HepG2 (cell line): ENCODE results near the gene HOXC4. TPM values are rescaled to one million over a fixed set of nuclear protein-coding genes. Genes with fewer than 3 reads are reported as not detected.

Experiments
- ATAC-seq: fragments of 200-7000 bp; cut with Tn5 transposase; 3 replicates; pipeline ENCODE4 v1.9.1; 2020; ENCODE audit warnings: mild to moderate bottlenecking, moderate library complexity
- BruUV-seq: library from RNA; stranded (reverse); fragments of 400-500 nt; replicated peaks from 2 replicates; lab custom pipeline; 2021; lab: Mats Ljungman, UMichigan
- CTCF ChIA-PET: fragments of 300-600 bp; formaldehyde crosslinking; extraction: SDS; loops from one replicate; lab custom pipeline; 2021; ENCODE audit warnings: low total read pairs, inconsistent platforms, low intra/inter-chr PET ratio; lab: Yijun Ruan, JAX
- POLR2A ChIA-PET: fragments of 350-600 bp; sonication (Branson Sonifier 250); formaldehyde crosslinking; loops from one replicate; lab custom pipeline; 2020; ENCODE audit warnings: antibody characterized with exemption, inconsistent platforms; lab: Yijun Ruan, JAX
- DNase-seq: peaks from one replicate; pipeline ENCODE4 v3.0.0-alpha.2; 2015; ENCODE audit warnings: low spot score
- FAIRE-seq: peaks from 3 replicates; lab custom pipeline; 2011; peaks lifted over from hg19 to GRCh38; lab: Jason Lieb, UNC
- H2AFZ ChIP-seq: one replicate; pipeline ENCODE4 v1.6.1; 2011; ENCODE audit warnings: low read length, inconsistent platforms
- H3K27ac ChIP-seq: fragments of 300-600 bp; 3 replicates; pipeline ENCODE4 v1.8.0; 2011; ENCODE audit warnings: mixed run types, mild to moderate bottlenecking, mixed read lengths, low read length, inconsistent platforms; ENCODE audit not compliant: insufficient read depth; ENCODE audit errors: extremely low read length
- H3K27me3 ChIP-seq, 2 experiments: fragments of 200-600 bp in 1 of 2; 2 replicates in 1 of 2; 3 replicates in 1 of 2; pipeline versions ENCODE4 v1.6.0 to v1.8.0; 2011; ENCODE audit warnings: low read length in 2 of 2, mild to moderate bottlenecking in 2 of 2, moderate library complexity in 2 of 2, inconsistent platforms in 1 of 2; ENCODE audit not compliant: insufficient read depth in 2 of 2, control insufficient read depth in 1 of 2
- H3K36me3 ChIP-seq, 2 experiments: fragments of 200-600 bp in 1 of 2; replicated peaks in 1 of 2; 2 replicates in 1 of 2; 3 replicates in 1 of 2; pipeline versions ENCODE4 v1.5.1 to v1.8.0; 2011; ENCODE audit warnings: low read length in 2 of 2, inconsistent platforms in 1 of 2; ENCODE audit not compliant: insufficient read depth in 2 of 2, control insufficient read depth in 1 of 2
- H3K4me1 ChIP-seq: 2 replicates; pipeline ENCODE4 v1.5.1; 2012; ENCODE audit warnings: low read length, inconsistent platforms; ENCODE audit not compliant: insufficient read depth
- H3K4me2 ChIP-seq: 2 replicates; pipeline ENCODE4 v1.6.0; 2011; ENCODE audit warnings: low read depth, low read length, inconsistent platforms
- H3K4me3 ChIP-seq, 3 experiments: fragments of 200-600 bp in 1 of 3; sonication (generic), shearing (Covaris generic) in 1 of 3; replicated peaks in 1 of 3; 2 replicates each; pipeline ENCODE4 v1.5.1; 2011 to 2016; ENCODE audit warnings: low read length in 3 of 3, inconsistent platforms in 2 of 3, low read depth in 2 of 3, mild to moderate bottlenecking in 2 of 3, control low read depth in 1 of 3, mixed read lengths in 1 of 3; ENCODE audit not compliant: insufficient read depth in 1 of 3
- H3K79me2 ChIP-seq: one replicate; pipeline ENCODE4 v1.6.1; 2011; ENCODE audit warnings: low read length, inconsistent platforms; ENCODE audit not compliant: insufficient read depth
- H3K9ac ChIP-seq: 2 replicates; pipeline ENCODE4 v1.6.0; 2011; ENCODE audit warnings: mild to moderate bottlenecking, low read depth, low read length, inconsistent platforms; ENCODE audit not compliant: insufficient read depth
- H3K9me3 ChIP-seq: 2 replicates; pipeline ENCODE4 v1.5.1; 2012; ENCODE audit warnings: mild to moderate bottlenecking, low read length
- H4K20me1 ChIP-seq: 2 replicates; pipeline ENCODE4 v1.6.0; 2011; ENCODE audit warnings: inconsistent platforms, mild to moderate bottlenecking, low read length, moderate library complexity; ENCODE audit not compliant: insufficient read depth
- AKAP8 ChIP-seq: sonication (generic); formaldehyde crosslinking; IDR thresholded peaks from 2 replicates; pipeline ENCODE4 v1.5.1; 2020; ENCODE audit warnings: mild to moderate bottlenecking, missing genetic modification reagents
- ARID2 ChIP-seq: sonication (generic); formaldehyde crosslinking; IDR thresholded peaks from 2 replicates; pipeline ENCODE4 v1.8.1; 2022; ENCODE audit warnings: mild to moderate bottlenecking, missing genetic modification reagents, borderline replicate concordance
- DDIT3 ChIP-seq: sonication (generic); formaldehyde crosslinking; IDR thresholded peaks from 2 replicates; pipeline ENCODE4 v1.4.0; 2020; ENCODE audit warnings: mild to moderate bottlenecking, missing genetic modification reagents
- ELF4 ChIP-seq: sonication (generic); formaldehyde crosslinking; IDR thresholded peaks from 2 replicates; pipeline ENCODE4 v1.5.0; 2020; ENCODE audit warnings: missing genetic modification reagents, mild to moderate bottlenecking, moderate library complexity, borderline replicate concordance
- EP300 ChIP-seq, 3 experiments: sonication (generic) in 1 of 3; formaldehyde crosslinking in 1 of 3; IDR thresholded peaks; 2 replicates each; pipeline versions ENCODE4 v1.5.1 to v1.6.1; 2011 to 2020; ENCODE audit warnings: low read depth in 2 of 3, low read length in 2 of 3, borderline replicate concordance in 1 of 3, improper control_type of control experiment in 1 of 3, mild to moderate bottlenecking in 1 of 3, missing genetic modification reagents in 1 of 3, moderate library complexity in 1 of 3
- ETV6 ChIP-seq: sonication (generic); formaldehyde crosslinking; conservative IDR thresholded peaks from 2 replicates; pipeline ENCODE4 v1.4.0; 2020; ENCODE audit warnings: missing genetic modification reagents
- HMG20A ChIP-seq: IDR thresholded peaks from 2 replicates; pipeline ENCODE4 v1.6.1; 2016; ENCODE audit warnings: borderline replicate concordance
- MAF1 ChIP-seq: sonication (generic); formaldehyde crosslinking; IDR thresholded peaks from 2 replicates; pipeline ENCODE4 v1.5.0; 2020; ENCODE audit warnings: missing genetic modification reagents, borderline replicate concordance
- RNF2 ChIP-seq: fragments of 450-650 bp; conservative IDR thresholded peaks from 2 replicates; pipeline ENCODE4 v1.6.1; 2016; ENCODE audit warnings: low read depth
- ZNF225 ChIP-seq: sonication (generic); formaldehyde crosslinking; IDR thresholded peaks from 2 replicates; pipeline ENCODE4 v1.4.0; 2020; ENCODE audit warnings: mild to moderate bottlenecking, missing genetic modification reagents
- ZNF431 ChIP-seq: sonication (generic); formaldehyde crosslinking; IDR thresholded peaks from 2 replicates; pipeline ENCODE4 v1.9.0; 2022; ENCODE audit warnings: missing genetic modification reagents, low read depth, mild to moderate bottlenecking, borderline replicate concordance
- ZNF558 ChIP-seq: sonication (generic); formaldehyde crosslinking; IDR thresholded peaks from 2 replicates; pipeline ENCODE4 v1.9.0; 2022; ENCODE audit warnings: mild to moderate bottlenecking, missing genetic modification reagents, borderline replicate concordance
- ZNF562 ChIP-seq: sonication (generic); formaldehyde crosslinking; IDR thresholded peaks from 2 replicates; pipeline ENCODE4 v1.8.0; 2022; ENCODE audit warnings: missing genetic modification reagents, borderline replicate concordance
- ZNF850 ChIP-seq: sonication (generic); formaldehyde crosslinking; conservative IDR thresholded peaks from 2 replicates; pipeline ENCODE4 v1.9.0; 2021; ENCODE audit warnings: mild to moderate bottlenecking, missing genetic modification reagents
- ZSCAN21 ChIP-seq: sonication (generic); formaldehyde crosslinking; IDR thresholded peaks from 2 replicates; pipeline ENCODE4 v1.8.0; 2022; ENCODE audit warnings: mild to moderate bottlenecking, missing genetic modification reagents, moderate library complexity, borderline replicate concordance
- WGBS: methylation state at CpG from one replicate; pipeline ENCODE4 v1.1.6; 2017; ENCODE audit warnings: low lambda C conversion rate; 5-methylcytosine and 5-hydroxymethylcytosine counted together
- in situ Hi-C: cut with HindIII; loops from 2 replicates; pipeline ENCODE4 v1.10.0; 2017; ENCODE audit warnings: low pct_unique_long_range_greater_than_20kb; ENCODE audit not compliant: extremely low pct_ligation_motif_present
- intact Hi-C: fragments of 100-400 bp; cut with micrococcal nuclease; formaldehyde crosslinking; loops from one replicate; pipeline ENCODE4 v1.10.0; 2022; ENCODE audit not compliant: unreplicated experiment
- polyA plus RNA-seq, 8 experiments: library from polyadenylated mRNA; depleted of rRNA in 3 of 8; stranded (reverse) in 7 of 8; unstranded in 1 of 8; fragments of >200 nt; fragmentation: Illumina TruSeq in 4 of 8; extraction: Trizol in 4 of 8; gene quantifications; 2 replicates each; pipeline versions ENCODE4 v1.2.1 to v1.2.3, GENCODE V29; 2011 to 2016; ENCODE audit warnings: low read depth in 4 of 8, missing spikeins in 1 of 8, mixed read lengths in 1 of 8; ENCODE audit not compliant: insufficient read depth in 1 of 8
- total RNA-seq, 5 experiments: library from RNA; depleted of rRNA; stranded (reverse); fragments of >200 nt; fragmentation: Illumina TruSeq; extraction: Trizol; gene quantifications; 2 replicates each; pipeline ENCODE4 v1.2.3, GENCODE V29; 2016; ENCODE audit warnings: low read depth in 1 of 5

Gene HOXC4
- total and polyA plus RNA-seq, 2 of the 13 experiments (the other 11 are each of a cell fraction or from before 2014, with no cell fraction given) = not detected

GRCh38 chr12:54012631-54013409 is 40.8 kb upstream of the HOXC4 start:
- Histone ChIP-seq H3K79me2 (no peaks in the 10 kb centered on the region), H3K4me1 (peaks cover 21% of the 10 kb centered on the region), H4K20me1 (no peaks in the 10 kb centered on the region), H3K36me3 (no peaks in the 10 kb centered on the region), H3K27ac (no peak overlapping the region), H3K9me3 (no peaks in the 10 kb centered on the region), H3K4me3 (no peak overlapping the region), H3K4me2 (no peak overlapping the region), H2AFZ (no peak overlapping the region), H3K27me3 (peaks cover 17 to 82% of the 10 kb centered on the region in 2 experiments), H3K9ac (no peak overlapping the region)
- intact Hi-C loops (no loop called here), in situ Hi-C loops (loop anchor here (10.0 kb wide), 1 partner anchor 352 kb away; the partner anchor contains the start of gene GPR84)
- WGBS = 12% methylated on average over 6 of the region's 6 CpGs
- ATAC-seq = peak; percentile 29; the same call in 1 of the 3 replicates
- no peak for DNase-seq
- FAIRE-seq = no peak
- no TSS peak for BruUV-seq
- ChIA-PET CTCF (no interaction called here), POLR2A (no interaction called here)
- TF ChIP-seq ZNF562 (no peak), ELF4 (CRISPR knock-in tag) (no peak), HMG20A (CRISPR knock-in tag) (no peak), ZNF850 (CRISPR knock-in tag) (no peak), ZSCAN21 (CRISPR knock-in tag) (no peak), ZNF431 (CRISPR knock-in tag) (no peak), DDIT3 (CRISPR knock-in tag) (no peak), ETV6 (CRISPR knock-in tag) (no peak), EP300 (IDR thresholded peaks at IDR 0.05; ENCODE audit: low read depth in 2 of 2, low read length in 2 of 2) (no peak), EP300 (CRISPR knock-in tag; IDR thresholded peaks at IDR 0.05; ENCODE audit: borderline replicate concordance) (no peak), ZNF558 (CRISPR knock-in tag) (no peak), RNF2 (no peak), AKAP8 (no peak), ARID2 (no peak), MAF1 (CRISPR knock-in tag) (no peak), ZNF225 (CRISPR knock-in tag) (no peak)
